Measurements from ENCODE around the gene CFAP20. TPM values are rescaled to one million over a fixed set of nuclear protein-coding genes. Genes with fewer than 3 reads are reported as not detected.

Gene CFAP20
- total and polyA plus RNA-seq, 2 of the 13 experiments (the other 11 are each of a cell fraction or from before 2014, with no cell fraction given): 73.1 to 87.4 TPM

DNA sequence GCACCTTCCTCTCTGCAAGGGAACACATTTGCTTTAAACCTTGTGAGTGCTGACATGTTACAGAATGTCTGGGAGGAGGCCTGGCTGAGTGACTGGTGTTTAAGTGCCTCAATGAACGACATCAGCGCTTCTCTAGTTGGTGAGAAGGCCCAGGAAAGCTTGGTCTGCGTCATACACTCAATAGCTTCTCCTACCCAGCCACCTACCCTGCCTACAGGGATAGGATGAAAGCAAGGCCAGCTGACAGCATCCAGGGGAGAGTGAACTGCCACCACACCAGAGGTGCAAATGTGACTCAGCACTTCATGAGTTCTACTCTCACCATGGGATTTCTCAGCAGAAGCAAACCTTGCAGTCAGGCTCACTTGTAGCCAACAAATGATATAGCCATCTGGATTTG, 31.7 kb upstream of the CFAP20 start:
- FAIRE-seq (no peak), ATAC-seq (no peak), DNase-seq (ENCODE audit: low spot score) (no peak)
- Histone ChIP-seq H3K27ac (ENCODE audit: extremely low read length, insufficient read depth, low read length) (no peak overlapping the region), H4K20me1 (ENCODE audit: insufficient read depth, low read length) (no peaks in the 10 kb centered on the region), H3K4me2 (ENCODE audit: low read depth, low read length) (no peak overlapping the region), H2AFZ (ENCODE audit: low read length) (no peak overlapping the region), H3K9ac (ENCODE audit: insufficient read depth, low read depth, low read length) (no peak overlapping the region), H3K4me3 (replicated peaks in 1 of 3; ENCODE audit: insufficient read depth in 1 of 3, low read depth in 2 of 3, low read length in 3 of 3) (no peak overlapping the region), H3K4me1 (ENCODE audit: insufficient read depth, low read length) (no peaks in the 10 kb centered on the region), H3K36me3 (replicated peaks in 1 of 2; ENCODE audit: control insufficient read depth in 1 of 2, insufficient read depth in 2 of 2, low read length in 2 of 2) (peaks cover 26 to 58% of the 10 kb centered on the region in 2 experiments), H3K79me2 (ENCODE audit: insufficient read depth, low read length) (no peaks in the 10 kb centered on the region), H3K9me3 (ENCODE audit: low read length) (no peaks in the 10 kb centered on the region), H3K27me3 (ENCODE audit: control insufficient read depth in 1 of 2, insufficient read depth in 2 of 2, low read length in 2 of 2) (no peaks in the 10 kb centered on the region)
- intact Hi-C loops (cut with micrococcal nuclease; ENCODE audit: unreplicated experiment): no loop called here
- in situ Hi-C loops (cut with HindIII; ENCODE audit: extremely low pct_ligation_motif_present, low pct_unique_long_range_greater_than_20kb): no loop called here
- POLR2A ChIA-PET: no interaction called here
- CTCF ChIA-PET (ENCODE audit: low intra/inter-chr PET ratio, low total read pairs): no interaction called here
- TF ChIP-seq NFE2L2 (IDR thresholded peaks at IDR 0.05; ENCODE audit: low read length) (peak; percentile 45; the same call in 1 of the 2 replicates), TAF15 (IDR thresholded peaks at IDR 0.05; ENCODE audit: low read depth, low read length, poor library complexity, severe bottlenecking) (no peak)
- 64% methylated on average over 3 of the region's 3 CpGs for WGBS (ENCODE audit: low lambda C conversion rate)
- no TSS peak for BruUV-seq (replicated peaks)

DNA sequence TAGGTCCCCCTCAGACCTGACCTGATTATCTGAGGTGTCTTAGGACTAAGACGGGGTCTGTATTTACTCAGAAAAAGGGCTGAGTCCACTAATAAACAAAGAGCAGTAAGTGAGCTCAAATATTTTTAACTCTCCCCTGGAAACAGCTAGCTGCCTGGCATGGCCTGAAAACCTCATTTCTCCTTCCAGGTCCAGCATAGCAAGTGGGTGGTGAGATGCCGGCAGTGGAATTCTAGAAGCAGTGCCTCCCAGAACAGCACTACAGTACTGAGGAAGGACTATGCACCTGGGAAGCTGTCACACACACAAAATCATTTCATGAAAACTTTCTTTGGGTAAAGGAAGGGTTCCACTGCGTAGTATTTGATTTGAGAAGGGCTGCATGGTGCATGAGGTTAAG, 29.5 kb upstream of the CFAP20 start:
- H3K27me3 ChIP-seq (ENCODE audit: control insufficient read depth in 1 of 2, insufficient read depth in 2 of 2, low read length in 2 of 2): no peaks in the 10 kb centered on the region
- ATAC-seq (no peak; the same call in 2 of the 3 replicates), DNase-seq (ENCODE audit: low spot score) (no peak), FAIRE-seq (no peak)
- no peaks in the 10 kb centered on the region for H4K20me1 ChIP-seq (ENCODE audit: insufficient read depth, low read length)
- intact Hi-C loops (cut with micrococcal nuclease; ENCODE audit: unreplicated experiment) (no loop called here), in situ Hi-C loops (cut with HindIII; ENCODE audit: extremely low pct_ligation_motif_present, low pct_unique_long_range_greater_than_20kb) (no loop called here)
- 100% methylated on average over 3 of the region's 3 CpGs for whole genome bisulfite sequencing (ENCODE audit: low lambda C conversion rate)
- POLR2A ChIA-PET: interaction anchor here (1.1 kb wide), 1 partner anchor 134 kb away, joined by 3 read pairs; no protein-coding TSS in a partner anchor
- H3K4me2 ChIP-seq (ENCODE audit: low read depth, low read length): no peak overlapping the region
- CTCF ChIA-PET (ENCODE audit: low intra/inter-chr PET ratio, low total read pairs): no interaction called here
- H3K27ac ChIP-seq (ENCODE audit: extremely low read length, insufficient read depth, low read length): no peak overlapping the region
- H3K9me3 ChIP-seq (ENCODE audit: low read length): no peaks in the 10 kb centered on the region
- H3K4me3 ChIP-seq (replicated peaks in 1 of 3; ENCODE audit: insufficient read depth in 1 of 3, low read depth in 2 of 3, low read length in 3 of 3): no peak overlapping the region
- H3K4me1 ChIP-seq (ENCODE audit: insufficient read depth, low read length): no peaks in the 10 kb centered on the region
- H3K79me2 ChIP-seq (ENCODE audit: insufficient read depth, low read length): no peaks in the 10 kb centered on the region
- H3K9ac ChIP-seq (ENCODE audit: insufficient read depth, low read depth, low read length): no peak overlapping the region
- no TSS peak for BruUV-seq (replicated peaks)
- no peak overlapping the region for H2AFZ ChIP-seq (ENCODE audit: low read length)
- H3K36me3 ChIP-seq (replicated peaks in 1 of 2; ENCODE audit: control insufficient read depth in 1 of 2, insufficient read depth in 2 of 2, low read length in 2 of 2): peaks cover 16 to 37% of the 10 kb centered on the region in 2 experiments
- no peak for TF ChIP-seq ZNF720 (CRISPR knock-in tag; IDR thresholded peaks at IDR 0.05)
- TF ChIP-seq, protein P1, sequence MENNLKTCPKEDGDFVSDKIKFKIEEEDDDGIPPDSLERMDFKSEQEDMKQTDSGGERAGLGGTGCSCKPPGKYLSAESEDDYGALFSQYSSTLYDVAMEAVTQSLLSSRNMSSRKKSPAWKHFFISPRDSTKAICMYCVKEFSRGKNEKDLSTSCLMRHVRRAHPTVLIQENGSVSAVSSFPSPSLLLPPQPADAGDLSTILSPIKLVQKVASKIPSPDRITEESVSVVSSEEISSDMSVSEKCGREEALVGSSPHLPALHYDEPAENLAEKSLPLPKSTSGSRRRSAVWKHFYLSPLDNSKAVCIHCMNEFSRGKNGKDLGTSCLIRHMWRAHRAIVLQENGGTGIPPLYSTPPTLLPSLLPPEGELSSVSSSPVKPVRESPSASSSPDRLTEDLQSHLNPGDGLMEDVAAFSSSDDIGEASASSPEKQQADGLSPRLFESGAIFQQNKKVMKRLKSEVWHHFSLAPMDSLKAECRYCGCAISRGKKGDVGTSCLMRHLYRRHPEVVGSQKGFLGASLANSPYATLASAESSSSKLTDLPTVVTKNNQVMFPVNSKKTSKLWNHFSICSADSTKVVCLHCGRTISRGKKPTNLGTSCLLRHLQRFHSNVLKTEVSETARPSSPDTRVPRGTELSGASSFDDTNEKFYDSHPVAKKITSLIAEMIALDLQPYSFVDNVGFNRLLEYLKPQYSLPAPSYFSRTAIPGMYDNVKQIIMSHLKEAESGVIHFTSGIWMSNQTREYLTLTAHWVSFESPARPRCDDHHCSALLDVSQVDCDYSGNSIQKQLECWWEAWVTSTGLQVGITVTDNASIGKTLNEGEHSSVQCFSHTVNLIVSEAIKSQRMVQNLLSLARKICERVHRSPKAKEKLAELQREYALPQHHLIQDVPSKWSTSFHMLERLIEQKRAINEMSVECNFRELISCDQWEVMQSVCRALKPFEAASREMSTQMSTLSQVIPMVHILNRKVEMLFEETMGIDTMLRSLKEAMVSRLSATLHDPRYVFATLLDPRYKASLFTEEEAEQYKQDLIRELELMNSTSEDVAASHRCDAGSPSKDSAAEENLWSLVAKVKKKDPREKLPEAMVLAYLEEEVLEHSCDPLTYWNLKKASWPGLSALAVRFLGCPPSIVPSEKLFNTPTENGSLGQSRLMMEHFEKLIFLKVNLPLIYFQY (CRISPR knock-in tag; IDR thresholded peaks at IDR 0.05; ENCODE audit: borderline replicate concordance): no peak
- no peak for TF ChIP-seq NPAS2 (CRISPR knock-in tag; IDR thresholded peaks at IDR 0.05; ENCODE audit: borderline replicate concordance)
- TF ChIP-seq GABPA (IDR thresholded peaks at IDR 0.05; ENCODE audit: low read depth, low read length): no peak
- no peak for TF ChIP-seq GABPA (CRISPR knock-in tag; IDR thresholded peaks at IDR 0.05; ENCODE audit: low read depth)
- TF ChIP-seq ZNF552 (CRISPR knock-in tag; IDR thresholded peaks at IDR 0.05; ENCODE audit: borderline replicate concordance): no peak
- no peak for TF ChIP-seq ZNF260 (CRISPR knock-in tag; IDR thresholded peaks at IDR 0.05; ENCODE audit: borderline replicate concordance, low read depth)
- TF ChIP-seq ZNF670 (CRISPR knock-in tag; IDR thresholded peaks at IDR 0.05; ENCODE audit: borderline replicate concordance): no peak
- no peak for TF ChIP-seq FOXA1 (IDR thresholded peaks at IDR 0.05)
- TF ChIP-seq FOXA1 (CRISPR knock-in tag; IDR thresholded peaks at IDR 0.05): no peak
- no peak for TF ChIP-seq ISX (CRISPR knock-in tag; conservative IDR thresholded peaks at IDR 0.05)
- no peak for TF ChIP-seq RELA (CRISPR knock-in tag; IDR thresholded peaks at IDR 0.05)
- TF ChIP-seq ZNF7 (CRISPR knock-in tag; IDR thresholded peaks at IDR 0.05): no peak

Measured in HepG2 (cell line).